GM10847 (cell line): ENCODE results near the gene HOXD8.

Experiments used
- POLR2A ChIP-seq: IDR thresholded peaks from 2 replicates; pipeline ENCODE4 v1.6.1; 2011; ENCODE audit not compliant: insufficient read length; ENCODE audit errors: extremely low read depth

Gene HOXD8

DNA sequence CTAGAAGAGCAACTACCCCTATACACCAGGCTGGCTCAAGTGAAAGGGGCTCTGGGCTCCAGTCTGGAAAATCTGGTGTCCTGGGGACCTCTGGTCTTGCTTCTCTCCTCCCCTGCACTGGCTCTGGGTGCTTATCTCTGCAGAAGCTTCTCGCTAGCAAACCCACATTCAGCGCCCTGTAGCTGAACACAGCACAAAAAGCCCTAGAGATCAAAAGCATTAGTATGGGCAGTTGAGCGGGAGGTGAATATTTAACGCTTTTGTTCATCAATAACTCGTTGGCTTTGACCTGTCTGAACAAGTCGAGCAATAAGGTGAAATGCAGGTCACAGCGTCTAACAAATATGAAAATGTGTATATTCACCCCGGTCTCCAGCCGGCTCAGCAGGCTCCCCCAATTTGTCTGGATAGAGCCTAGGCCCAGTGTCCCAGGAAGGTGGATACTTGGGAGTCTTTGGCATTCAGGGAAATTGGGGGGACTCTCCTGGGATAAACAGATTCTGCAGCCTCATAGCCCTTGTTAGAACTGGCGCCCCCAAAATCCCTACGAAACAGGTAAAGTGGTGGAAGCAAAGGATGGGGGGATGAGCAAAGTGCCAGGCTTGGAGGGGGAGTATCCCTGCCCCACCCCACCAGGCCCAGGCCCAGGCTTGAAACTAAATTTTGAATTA is 19.4 kb downstream of the HOXD8 start:
- TF ChIP-seq POLR2A: no peak

DNA sequence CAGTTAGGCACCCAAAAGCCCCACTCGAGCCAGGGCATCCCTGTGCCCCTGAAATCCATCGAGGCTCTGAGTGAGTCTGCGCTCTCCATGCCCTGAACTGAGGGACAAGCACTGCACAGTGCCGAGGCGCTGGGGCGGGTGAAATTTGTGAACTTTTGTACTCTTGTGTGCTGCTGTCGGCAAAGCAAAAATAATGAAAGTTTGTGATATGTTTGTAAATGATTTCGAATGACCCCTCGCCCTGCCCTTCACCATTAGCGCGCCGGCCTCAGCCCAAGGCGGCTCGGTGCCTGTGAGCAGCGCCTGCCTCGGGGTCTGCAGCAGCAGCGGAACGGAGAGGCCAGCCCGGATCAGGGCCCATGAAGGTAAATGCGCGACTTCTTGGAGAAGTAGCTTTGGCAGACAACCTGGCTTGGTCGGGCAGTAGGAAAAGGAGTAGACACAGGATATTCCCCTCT is 20.0 kb downstream of the HOXD8 start:
- no peak for TF ChIP-seq POLR2A

DNA sequence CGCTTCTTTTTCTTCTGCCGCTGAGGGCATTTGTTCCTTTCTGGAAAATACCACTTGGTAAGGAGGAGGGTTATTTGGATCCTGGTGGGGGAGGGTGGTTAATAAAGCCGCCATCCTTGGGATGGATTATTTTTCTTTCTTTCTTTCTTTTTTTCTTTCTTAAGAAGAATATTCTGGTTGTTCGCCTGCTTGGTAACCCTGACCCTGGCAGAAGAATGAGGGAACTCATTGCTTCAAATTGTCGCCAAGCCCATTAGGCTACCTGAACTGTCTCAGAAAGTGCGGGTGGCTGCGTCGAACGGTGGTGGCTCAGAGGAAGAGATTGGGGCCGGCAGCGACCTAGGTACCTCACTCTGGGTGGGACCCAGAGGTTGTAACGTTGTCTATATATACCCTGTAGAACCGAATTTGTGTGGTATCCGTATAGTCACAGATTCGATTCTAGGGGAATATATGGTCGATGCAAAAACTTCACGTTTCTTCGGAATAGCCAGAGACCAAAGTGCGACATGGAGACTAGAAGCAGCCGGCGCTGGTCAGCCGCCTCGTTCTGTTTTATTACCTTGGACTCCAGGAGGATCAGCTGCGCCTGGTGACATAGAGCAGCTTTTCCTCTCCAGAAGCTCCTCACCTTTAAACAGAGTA is 20.6 kb downstream of the HOXD8 start:
- TF ChIP-seq POLR2A: no peak

DNA sequence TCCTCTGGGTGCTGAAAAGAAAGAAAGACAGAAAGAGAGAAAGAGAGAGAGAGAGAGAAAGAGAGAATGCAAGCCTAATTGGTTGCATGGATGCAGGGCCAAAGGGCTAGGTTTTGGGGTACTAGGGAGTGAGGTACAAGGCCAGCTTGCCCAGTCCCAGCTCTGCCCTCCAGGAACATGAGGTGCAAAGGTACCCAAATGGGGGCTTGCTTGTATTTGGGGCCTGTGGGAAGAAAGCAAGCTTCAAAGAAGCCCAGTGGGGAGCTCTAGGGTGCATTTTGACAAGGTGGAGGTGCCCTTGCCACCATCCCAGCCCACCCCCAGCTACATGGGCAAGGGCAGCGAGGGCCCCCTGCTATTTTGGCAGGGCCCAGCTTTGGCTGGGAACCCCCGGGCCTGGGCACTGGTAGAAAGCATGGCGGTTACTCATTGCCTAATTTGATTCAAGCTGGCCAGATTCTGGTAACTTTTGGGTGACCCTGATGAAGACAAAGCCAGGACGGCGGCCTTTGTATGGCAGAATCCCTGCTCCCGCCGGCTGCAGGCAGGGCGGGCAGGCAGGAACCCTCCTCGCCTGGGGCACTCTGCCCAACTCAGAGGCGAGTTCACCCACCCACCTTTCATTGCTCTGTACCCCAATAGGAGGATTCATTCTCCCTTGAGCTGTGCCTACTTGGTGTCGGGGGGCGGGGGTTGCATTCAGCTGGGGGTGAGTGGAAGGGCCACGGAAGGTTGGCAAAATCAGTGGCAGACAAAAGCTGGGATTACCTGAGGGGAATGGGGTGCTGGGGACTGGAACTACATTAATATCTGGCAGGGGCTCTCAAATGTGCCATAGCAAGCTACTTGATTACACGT is 21.3 kb downstream of the HOXD8 start:
- no peak for TF ChIP-seq POLR2A

DNA sequence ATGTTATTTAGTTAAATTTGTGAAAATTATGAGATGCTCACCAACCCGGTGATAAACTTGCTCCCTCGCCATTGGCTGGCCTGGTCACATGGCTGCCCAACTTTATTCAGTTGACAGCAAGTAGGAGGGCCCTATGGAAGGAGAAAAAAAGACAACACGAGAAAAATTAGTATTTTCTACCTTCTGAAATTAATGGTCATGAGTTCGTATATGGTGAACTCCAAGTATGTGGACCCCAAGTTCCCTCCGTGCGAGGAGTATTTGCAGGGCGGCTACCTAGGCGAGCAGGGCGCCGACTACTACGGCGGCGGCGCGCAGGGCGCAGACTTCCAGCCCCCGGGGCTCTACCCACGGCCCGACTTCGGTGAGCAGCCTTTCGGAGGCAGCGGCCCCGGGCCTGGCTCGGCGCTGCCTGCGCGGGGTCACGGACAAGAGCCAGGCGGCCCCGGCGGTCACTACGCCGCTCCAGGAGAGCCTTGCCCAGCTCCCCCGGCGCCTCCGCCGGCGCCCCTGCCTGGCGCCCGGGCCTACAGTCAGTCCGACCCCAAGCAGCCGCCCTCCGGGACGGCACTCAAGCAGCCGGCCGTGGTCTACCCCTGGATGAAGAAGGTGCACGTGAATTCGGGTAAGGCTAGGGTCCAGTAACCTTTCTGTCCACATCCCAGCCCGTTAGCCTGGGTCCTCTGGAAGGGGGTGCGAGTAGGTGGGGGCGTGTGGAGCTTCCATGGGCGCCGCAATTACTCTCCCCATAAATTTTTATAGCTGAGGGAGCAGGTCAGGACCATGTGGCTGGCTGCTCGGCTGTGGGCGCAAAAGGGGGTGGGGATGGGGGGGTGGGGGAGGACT is 22.2 kb downstream of the HOXD8 start, which contains the start of gene HOXD4:
TSS of gene HOXD4 (plus strand) at position 109 of the 846 bp plus-strand sequence. CDS start at position 193, 84 bp downstream.
- no peak for TF ChIP-seq POLR2A

DNA sequence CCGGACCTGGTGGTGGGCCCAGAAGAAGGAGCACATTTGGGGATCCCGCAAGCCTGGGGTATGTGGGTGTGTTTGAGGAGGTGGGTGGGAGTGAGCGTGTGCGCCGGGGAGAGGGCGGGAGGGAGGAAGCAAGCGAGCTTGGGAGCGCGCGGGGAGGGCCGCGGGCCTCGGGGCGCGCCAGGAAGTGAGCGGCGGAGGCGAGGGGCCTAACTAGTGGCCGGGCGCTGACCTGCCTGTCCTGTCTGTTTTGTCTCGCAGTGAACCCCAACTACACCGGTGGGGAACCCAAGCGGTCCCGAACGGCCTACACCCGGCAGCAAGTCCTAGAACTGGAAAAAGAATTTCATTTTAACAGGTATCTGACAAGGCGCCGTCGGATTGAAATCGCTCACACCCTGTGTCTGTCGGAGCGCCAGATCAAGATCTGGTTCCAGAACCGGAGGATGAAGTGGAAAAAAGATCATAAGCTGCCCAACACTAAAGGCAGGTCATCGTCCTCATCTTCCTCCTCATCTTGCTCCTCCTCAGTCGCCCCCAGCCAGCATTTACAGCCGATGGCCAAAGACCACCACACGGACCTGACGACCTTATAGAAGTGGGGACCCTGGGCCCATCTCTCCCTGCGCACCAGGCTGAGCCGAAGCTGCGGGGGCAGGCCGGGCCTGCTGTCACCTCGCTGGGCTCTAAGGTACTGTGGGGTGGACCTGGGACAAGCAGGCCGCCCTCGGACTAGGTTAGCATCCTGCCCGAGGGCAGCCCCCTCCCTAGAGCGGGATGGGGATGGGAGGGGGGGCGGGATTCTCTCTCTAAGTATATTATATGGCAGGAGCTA is 23.1 kb downstream of the HOXD8 start:
- TF ChIP-seq POLR2A: no peak

DNA sequence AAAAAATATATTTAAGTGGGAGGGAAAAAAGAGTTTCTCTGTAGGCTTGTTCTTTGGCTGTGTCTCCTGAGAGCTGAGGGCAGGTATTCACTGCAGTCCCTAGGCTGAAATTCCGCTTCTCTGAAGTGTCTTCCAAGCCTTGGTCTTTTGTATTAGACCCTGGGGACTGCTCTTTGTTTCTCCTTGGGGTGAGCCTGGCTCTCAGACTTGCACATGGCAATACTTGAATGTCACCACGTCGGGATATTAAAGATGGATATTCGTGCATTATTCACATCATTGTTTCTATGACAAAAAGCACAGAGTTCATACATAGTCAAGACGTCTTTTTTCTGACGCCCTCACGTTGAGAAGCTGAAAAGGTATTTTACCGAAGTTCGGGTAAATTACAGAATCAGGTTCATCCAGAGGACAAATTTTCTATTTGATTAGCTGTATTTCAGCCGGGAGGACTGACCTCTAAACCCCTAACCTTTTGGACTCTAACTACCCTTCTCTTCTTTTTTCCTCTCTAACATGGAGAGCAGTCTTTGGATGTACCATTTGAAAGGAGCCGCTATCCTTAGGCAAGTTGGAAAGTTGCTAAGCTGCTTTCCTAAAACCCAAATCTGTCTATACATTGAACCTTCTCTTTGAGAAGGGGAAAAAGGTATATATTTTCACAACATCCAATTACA is 25.2 kb downstream of the HOXD8 start:
- no peak for TF ChIP-seq POLR2A

DNA sequence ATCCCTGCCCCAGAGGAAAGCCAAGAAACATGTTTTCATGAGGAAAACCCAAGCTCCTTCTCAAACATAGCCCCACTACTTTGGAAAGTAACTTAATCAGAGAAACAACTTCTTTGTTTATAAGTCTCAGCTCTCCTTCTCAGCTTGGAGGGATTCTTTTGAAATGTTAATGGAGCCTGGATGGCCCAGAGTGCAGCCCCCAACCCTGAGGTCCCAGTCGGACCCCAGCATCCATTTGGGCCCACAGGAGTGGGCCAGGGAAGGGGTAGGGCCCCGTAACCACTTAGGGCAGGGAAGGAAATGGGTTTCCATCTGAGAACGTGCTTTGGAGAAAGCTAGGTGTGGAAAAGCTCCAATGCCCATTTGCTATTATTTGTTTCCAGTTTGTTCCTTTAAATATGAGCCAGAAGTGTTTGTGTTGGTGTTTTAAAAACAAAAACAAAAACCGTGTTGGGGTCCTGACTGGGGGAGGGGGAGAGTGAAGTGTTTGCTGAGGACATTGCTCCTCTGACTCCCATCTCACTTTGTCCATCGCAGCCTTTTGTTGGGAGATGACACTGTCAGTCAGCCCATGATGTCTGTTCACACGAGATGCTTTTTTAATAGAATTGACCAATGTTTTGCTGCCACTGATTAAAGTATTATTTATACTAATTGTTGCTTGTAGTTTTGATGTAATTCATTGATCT is 26.0 kb downstream of the HOXD8 start:
- TF ChIP-seq POLR2A: no peak

DNA sequence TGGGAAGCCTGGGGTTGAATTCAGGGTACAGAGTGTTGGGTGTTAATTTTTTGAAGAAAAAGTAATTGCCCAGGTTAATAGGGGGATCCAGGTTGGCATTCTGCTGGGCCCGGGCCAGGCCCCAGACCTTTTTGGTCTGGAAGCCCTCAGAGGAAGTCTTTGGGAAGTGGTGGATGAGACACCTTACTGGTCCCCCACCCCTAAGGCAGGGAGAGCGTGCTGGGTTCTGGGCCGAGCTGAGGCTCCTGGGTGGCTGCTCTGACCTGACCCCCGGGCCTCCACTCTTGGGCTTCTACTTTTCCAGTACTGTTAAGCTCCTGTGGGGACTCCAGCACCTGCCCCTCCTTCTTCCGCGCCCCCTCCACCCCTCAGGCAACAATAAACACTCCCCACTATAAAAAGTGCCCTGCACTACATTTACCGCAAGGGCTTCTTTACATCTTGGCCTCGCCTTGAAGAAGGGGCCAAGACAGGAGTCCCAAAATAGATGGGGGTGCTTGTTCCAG is 26.8 kb downstream of the HOXD8 start:
- no peak for TF ChIP-seq POLR2A

DNA sequence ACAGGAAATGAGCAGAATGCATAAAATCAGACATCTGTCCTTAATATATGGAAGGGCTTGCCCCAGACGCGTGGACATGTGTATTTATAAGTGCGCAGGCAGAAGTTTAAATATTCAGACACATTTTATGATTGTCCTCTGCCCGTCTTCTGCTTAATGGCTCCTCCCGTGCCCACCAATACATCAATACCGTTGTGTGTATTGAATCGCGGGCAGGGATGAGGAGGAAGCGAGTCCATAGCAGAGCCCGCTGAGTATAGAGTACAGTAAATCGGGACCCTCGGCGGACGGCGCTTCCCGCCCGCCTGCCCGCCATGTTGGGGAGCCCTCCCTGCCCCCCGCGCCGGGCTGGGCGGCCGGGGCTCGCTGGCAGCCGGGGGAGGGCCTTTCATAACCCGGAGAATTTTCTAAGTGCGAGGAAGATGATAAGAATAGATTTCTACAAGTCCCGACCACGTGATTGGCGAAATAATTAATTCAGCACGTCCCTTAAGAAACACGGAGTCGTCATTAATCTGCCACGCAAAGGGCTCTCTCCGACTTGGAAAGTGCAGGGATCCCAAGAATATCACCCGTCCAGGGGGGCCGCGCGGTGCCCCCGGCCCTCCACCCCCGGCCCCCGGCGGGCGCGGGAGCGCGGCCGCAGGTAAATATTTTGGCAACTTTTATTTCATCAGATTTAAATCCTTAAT is 27.4 kb downstream of the HOXD8 start, which contains the start of gene HOXD3:
TSS of gene HOXD3 (plus strand) at position 501 of the 692 bp plus-strand sequence. CDS start 11,808 bp downstream, outside the sequence.
- no peak for TF ChIP-seq POLR2A

DNA sequence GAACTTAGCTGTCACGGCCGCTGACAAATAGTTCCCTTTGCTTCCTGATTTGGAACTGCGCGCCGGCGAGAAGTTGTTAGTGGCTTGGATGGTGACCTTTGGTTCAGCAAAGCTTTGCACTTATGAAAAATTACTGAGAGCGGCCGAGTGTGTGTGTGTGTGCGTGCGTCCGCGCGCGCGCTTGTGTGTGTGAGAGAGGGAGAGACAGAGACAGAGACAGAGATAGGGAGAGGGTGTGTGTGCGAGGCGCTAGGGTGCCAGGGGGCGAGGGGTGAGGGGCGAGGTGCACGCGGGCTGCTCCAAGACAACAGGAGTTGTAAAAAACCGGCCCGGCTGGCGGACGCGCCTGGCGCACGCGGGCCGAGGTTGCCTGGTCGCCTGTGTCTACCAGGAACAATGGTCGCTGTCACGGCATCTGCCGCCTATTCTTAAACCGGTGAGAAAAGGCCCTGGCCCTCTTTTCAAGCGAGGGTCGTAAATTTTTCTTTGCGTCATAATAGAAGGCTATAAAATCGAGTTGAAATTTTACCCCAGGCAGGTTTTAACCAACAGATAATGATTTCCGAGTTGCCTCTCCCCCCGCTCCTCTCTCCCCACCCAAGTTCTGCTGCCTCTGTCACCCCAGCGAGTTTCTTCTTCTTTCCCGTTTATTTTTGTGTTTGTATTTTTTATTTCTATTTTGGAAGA is 28.1 kb downstream of the HOXD8 start:
- no peak for TF ChIP-seq POLR2A

DNA sequence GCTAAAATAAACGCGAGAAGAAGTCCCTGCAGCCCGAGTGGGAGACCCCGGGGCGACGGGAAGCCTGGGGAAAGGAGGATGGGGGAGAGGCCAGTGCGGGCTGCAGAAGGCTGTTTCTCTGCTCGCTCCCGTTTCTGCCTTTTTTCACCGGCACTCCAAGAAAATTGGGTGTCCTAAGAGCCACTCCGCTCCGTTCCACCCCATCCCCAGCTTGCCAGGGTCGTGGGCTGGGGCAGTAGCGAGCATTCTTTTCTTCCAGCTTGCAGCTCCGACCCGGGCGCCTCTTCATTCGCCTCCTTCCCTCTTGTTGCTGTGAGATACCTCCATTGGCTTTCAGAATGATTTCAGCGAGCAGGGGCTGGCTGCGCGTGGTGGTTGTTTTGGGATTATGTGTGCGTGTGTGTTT is 28.7 kb downstream of the HOXD8 start:
- TF ChIP-seq POLR2A: no peak
